T follicular helper cell (primary cell): ENCODE data around the gene GRK2.
A peak's percentile ranks its signal among the peaks of the same experiment; 100 is the strongest.

Source experiments
- DNase-seq: peaks from one replicate; pipeline ENCODE4 v3.0.0-alpha.2; 2020; ENCODE audit warnings: low read depth

The GRK2 gene

GRCh38 chr11:67282155-67282875 is 16.0 kb downstream of the GRK2 start:
- no peak for DNase-seq

GRCh38 chr11:67282876-67283371 is 16.7 kb downstream of the GRK2 start:
- no peak for DNase-seq

- DNase-seq, result no peak
Measured at GRCh38 chr11:67283481-67283963, 17.2 kb downstream of the GRK2 start.

- DNase-seq, result no peak
Measured at GRCh38 chr11:67284811-67285540, 18.7 kb downstream of the GRK2 start.

GRCh38 chr11:67285541-67286498 is 19.5 kb downstream of the GRK2 start:
- peak; percentile 29 for DNase-seq

GRCh38 chr11:67286621-67287333 is 20.5 kb downstream of the GRK2 start:
- DNase-seq, result no peak

GRCh38 chr11:67287355-67288197 is 21.3 kb downstream of the GRK2 start:
- DNase-seq, result no peak

GRCh38 chr11:67288198-67288451 is 21.9 kb downstream of the GRK2 start:
- DNase-seq, result no peak

- DNase-seq, result peak; percentile 80
Measured at GRCh38 chr11:67288452-67289225, 22.4 kb downstream of the GRK2 start.

- DNase-seq, result no peak
Measured at GRCh38 chr11:67289226-67289650, 23.0 kb downstream of the GRK2 start, which contains the start of gene ANKRD13D. Gene ANKRD13D, plus strand, starts transcription at chr11:67289303. Its CDS starts 158 bp downstream, at chr11:67289461.

- DNase-seq, result no peak
Measured at GRCh38 chr11:67289651-67290479, 23.6 kb downstream of the GRK2 start.

GRCh38 chr11:67290801-67291200 is 24.5 kb downstream of the GRK2 start:
- no peak for DNase-seq

- DNase-seq, result no peak
Measured at GRCh38 chr11:67291481-67292381, 25.5 kb downstream of the GRK2 start.

GRCh38 chr11:67292671-67293070 is 26.4 kb downstream of the GRK2 start:
- DNase-seq, result no peak

- no peak for DNase-seq
Measured at GRCh38 chr11:67293090-67293489, 26.8 kb downstream of the GRK2 start.

- DNase-seq, result no peak
Measured at GRCh38 chr11:67295846-67296245, 29.6 kb downstream of the GRK2 start.

GRCh38 chr11:67298786-67299185 is 32.5 kb downstream of the GRK2 start:
- DNase-seq, result no peak
